ENCODE data around the gene PLXDC1. TPM values are rescaled to one million over a fixed set of nuclear protein-coding genes. Genes with fewer than 3 reads are reported as not detected.

Gene PLXDC1
- total and polyA plus RNA-seq, 2 of the 8 experiments (the other 6 are each of a cell fraction or from before 2014, with no cell fraction given): 4.1 to 14.6 TPM

- H2BK12ac ChIP-seq (ENCODE audit: low read depth, low read length): no peak overlapping the region
- H2BK120ac ChIP-seq (replicated peaks; ENCODE audit: low read depth, low read length): no peak overlapping the region
- FAIRE-seq (no peak), DNase-seq (ENCODE audit: low read depth in 1 of 2, low spot score in 2 of 2) (no peak)
- no peak overlapping the region for H3K27ac ChIP-seq (ENCODE audit: low read depth, low read length)
- no peaks in the 10 kb centered on the region for H3K27me3 ChIP-seq (replicated peaks in 1 of 4; ENCODE audit: control insufficient read depth in 3 of 4, extremely low read depth in 1 of 4, insufficient read depth in 3 of 4, low read length in 3 of 4)
- H2BK5ac ChIP-seq (ENCODE audit: low read depth, low read length): no peak overlapping the region
- H3K9me3 ChIP-seq (ENCODE audit: insufficient read depth in 2 of 2, low read depth in 1 of 2, low read length in 1 of 2): no peaks in the 10 kb centered on the region
- H3K56ac ChIP-seq (replicated peaks; ENCODE audit: insufficient read length, low read depth, low read length): no peak overlapping the region
- no peak overlapping the region for H2AFZ ChIP-seq (ENCODE audit: low read length)
- ChIA-PET POLR2A (ENCODE audit: partially characterized antibody) (no interaction called here), CTCF (ENCODE audit: partially characterized antibody) (interaction anchor here (0.6 to 1.0 kb wide), 2 partner anchors 18 to 150 kb away, joined by 3 to 5 read pairs; no protein-coding TSS in a partner anchor)
- H3K4ac ChIP-seq (replicated peaks; ENCODE audit: insufficient read length, low read depth, low read length): no peak overlapping the region
- peaks cover 0 to 3% (median 0%) of the 10 kb centered on the region in 4 experiments; a peak in 2 of 7 replicates for H3K4me1 ChIP-seq (replicated peaks in 1 of 4; ENCODE audit: control insufficient read depth in 3 of 4, insufficient read depth in 4 of 4, low read length in 3 of 4)
- no peak overlapping the region for H4K91ac ChIP-seq (replicated peaks; ENCODE audit: insufficient read length, low read length)
- 94% methylated on average over 6 of the region's 6 CpGs; no CpG with 5 or more reads in 1 of the 2 experiments for WGBS, 2 experiments (ENCODE audit: extremely low coverage in 1 of 2, insufficient coverage in 1 of 2, insufficient read length in 1 of 2, insufficient replicate concordance in 2 of 2, low coverage in 1 of 2, low lambda C conversion rate in 2 of 2, missing lambda C conversion rate in 1 of 2)
- H4K5ac ChIP-seq (ENCODE audit: insufficient read length, low read depth, low read length): no peak overlapping the region
- no peak overlapping the region for H3K23ac ChIP-seq (ENCODE audit: insufficient read length)
- no peak overlapping the region for H3K4me2 ChIP-seq (ENCODE audit: insufficient read depth in 1 of 2, low read depth in 2 of 2, low read length in 2 of 2)
- no peaks in the 10 kb centered on the region for H3K23me2 ChIP-seq (ENCODE audit: low read depth, low read length)
- H3K9ac ChIP-seq (replicated peaks in 1 of 4; ENCODE audit: extremely low read depth in 1 of 4, low read depth in 3 of 4, low read length in 3 of 4): no peak overlapping the region
- H2BK15ac ChIP-seq (ENCODE audit: low read length): no peak overlapping the region
- no peaks in the 10 kb centered on the region for H3K79me1 ChIP-seq (ENCODE audit: low read depth, low read length)
- no peak overlapping the region for H3K14ac ChIP-seq (ENCODE audit: insufficient read length)
- H4K20me1 ChIP-seq (replicated peaks in 1 of 2; ENCODE audit: control insufficient read depth in 1 of 2, insufficient read depth in 2 of 2, low read length in 2 of 2): no peaks in the 10 kb centered on the region
- no peak overlapping the region for H3K4me3 ChIP-seq (ENCODE audit: extremely low read depth in 1 of 4, insufficient read depth in 2 of 4, low read depth in 3 of 4, low read length in 4 of 4)
- no peak overlapping the region for H3K18ac ChIP-seq (ENCODE audit: extremely low read depth, low read length)
- no peak overlapping the region for H4K8ac ChIP-seq (ENCODE audit: extremely low read depth, insufficient read depth, low read length)
- H3K79me2 ChIP-seq (ENCODE audit: control insufficient read depth in 1 of 2, insufficient read depth in 2 of 2, low read length in 2 of 2): no peaks in the 10 kb centered on the region
- H2AK5ac ChIP-seq (ENCODE audit: low read depth, low read length): no peak overlapping the region
- H3K36me3 ChIP-seq (ENCODE audit: control insufficient read depth in 2 of 4, insufficient read depth in 4 of 4, low read length in 3 of 4): no peaks in the 10 kb centered on the region
- no peak overlapping the region for H2BK20ac ChIP-seq (ENCODE audit: low read length)
- TF ChIP-seq EZH2 (IDR thresholded peaks at IDR 0.05; ENCODE audit: low read depth, low read length, severe bottlenecking) (no peak), POLR2AphosphoS5 (IDR thresholded peaks at IDR 0.05; ENCODE audit: low read depth, low read length) (no peak), YY1 (IDR thresholded peaks at IDR 0.05; ENCODE audit: low read depth, low read length) (no peak), HDAC2 (IDR thresholded peaks at IDR 0.05; ENCODE audit: borderline replicate concordance in 1 of 2, low read depth in 2 of 2, low read length in 2 of 2) (no peak), HDAC6 (IDR thresholded peaks at IDR 0.05; ENCODE audit: low read depth, low read length) (no peak), SAP30 (IDR thresholded peaks at IDR 0.05; ENCODE audit: insufficient read depth, insufficient replicate concordance, low read length) (no peak), RXRA (IDR thresholded peaks at IDR 0.05; ENCODE audit: insufficient read depth, low read depth, low read length) (no peak), MAX (IDR thresholded peaks at IDR 0.05) (no peak), SRF (IDR thresholded peaks at IDR 0.05; ENCODE audit: low read depth, low read length) (no peak), NANOG (IDR thresholded peaks at IDR 0.05; ENCODE audit: insufficient read depth, low read depth, low read length, poor library complexity, severe bottlenecking) (no peak), BRCA1 (IDR thresholded peaks at IDR 0.05; ENCODE audit: low read depth, low read length) (no peak), KDM4A (IDR thresholded peaks at IDR 0.05; ENCODE audit: low read depth, low read length, severe bottlenecking) (no peak), SIRT6 (IDR thresholded peaks at IDR 0.05; ENCODE audit: low read length) (no peak), CREB1 (IDR thresholded peaks at IDR 0.05) (no peak)
Measured at GRCh38 chr17:39134878-39135277, 16.6 kb downstream of the PLXDC1 start.

Data from H1 (cell line).